NCI-H2029 treated with DMSO at 0.1 percent for 48 hours (cell line): ENCODE measurements around the gene PERP.
"Not testable (repeated sequence)": the region's sequence is repeated elsewhere in the genome, so short reads cannot be mapped to it uniquely, and the experiment has no call there.

Experiments
- DNase-seq: peaks from one replicate; lab custom pipeline; 2025; lab: John Stamatoyannopoulos, UW

PERP gene

GRCh38 chr6:138107078-138107751 lies at the start of gene PERP:
Gene PERP, minus strand, starts transcription at chr6:138107419. Its CDS starts 79 bp downstream, at chr6:138107340.
- no peak for DNase-seq

- DNase-seq: no peak
Measured at GRCh38 chr6:138155443-138155842, 48.2 kb upstream of the PERP start.

- no peak for DNase-seq
Measured at GRCh38 chr6:138146544-138146943, 39.3 kb upstream of the PERP start.

GRCh38 chr6:138145402-138145801 lies 38.2 kb upstream of the PERP start:
- no peak for DNase-seq

- no peak for DNase-seq
Measured at GRCh38 chr6:138142806-138143205, 35.6 kb upstream of the PERP start.

GRCh38 chr6:138129190-138129589 lies 22.0 kb upstream of the PERP start:
- no peak for DNase-seq

GRCh38 chr6:138128096-138128495 lies 20.9 kb upstream of the PERP start:
- DNase-seq: no peak

- no peak for DNase-seq
Measured at GRCh38 chr6:138124096-138124495, 16.9 kb upstream of the PERP start.

- no peak for DNase-seq
Measured at GRCh38 chr6:138119976-138120375, 12.8 kb upstream of the PERP start.

GRCh38 chr6:138119229-138119628 lies 12.0 kb upstream of the PERP start:
- not testable (repeated sequence) for DNase-seq

GRCh38 chr6:138117376-138117914 lies 10.2 kb upstream of the PERP start:
- no peak for DNase-seq

- DNase-seq: no peak
Measured at GRCh38 chr6:138116661-138116999, 9.4 kb upstream of the PERP start.

GRCh38 chr6:138115877-138116660 lies 8.8 kb upstream of the PERP start:
- DNase-seq: peak; percentile 31

- no peak for DNase-seq
Measured at GRCh38 chr6:138115201-138115600, 8.0 kb upstream of the PERP start.

- no peak for DNase-seq
Measured at GRCh38 chr6:138113588-138114210, 6.5 kb upstream of the PERP start.

- DNase-seq: no peak
Measured at GRCh38 chr6:138110229-138110628, 3.0 kb upstream of the PERP start.

GRCh38 chr6:138109042-138109997 lies 2.1 kb upstream of the PERP start:
- peak; percentile 64 for DNase-seq

GRCh38 chr6:138107752-138108592 lies 753 bp upstream of the PERP start:
- peak; percentile 22 for DNase-seq

GRCh38 chr6:138106665-138107077 lies 548 bp downstream of the PERP start:
- DNase-seq: no peak

- DNase-seq: no peak
Measured at GRCh38 chr6:138105880-138106664, 1.1 kb downstream of the PERP start.
